ENCODE data around the gene EPB41. TPM values are rescaled to one million over a fixed set of nuclear protein-coding genes. Genes with fewer than 3 reads are reported as not detected.

The EPB41 gene
- total and polyA plus RNA-seq, 2 of the 8 experiments (the other 6 are each of a cell fraction or from before 2014, with no cell fraction given), result 36.7 to 109 TPM

DNA sequence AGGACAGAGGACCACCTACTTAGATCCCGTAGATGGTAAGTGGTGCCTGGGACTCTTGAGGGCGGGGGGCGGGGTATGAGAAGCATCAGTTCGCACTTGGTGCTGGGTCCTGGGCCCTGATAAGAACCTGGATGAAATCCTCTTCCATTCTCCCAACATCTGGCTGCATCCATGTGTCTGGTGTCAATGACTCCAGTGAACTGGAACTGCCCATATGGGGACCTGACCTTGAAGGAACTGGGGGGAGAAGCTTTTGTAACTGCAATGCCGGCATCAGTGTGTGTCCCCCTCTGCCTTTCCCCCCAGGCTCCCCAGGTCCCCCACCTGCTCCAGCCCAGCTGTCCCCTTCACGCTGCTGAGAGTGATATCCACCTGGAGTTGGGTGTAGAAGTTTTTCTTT, 49.7 kb upstream of the EPB41 start:
- no peak overlapping the region for H2BK120ac ChIP-seq (replicated peaks; ENCODE audit: low read depth, low read length)
- peaks cover 0 to 5% (median 0%) of the 10 kb centered on the region in 4 experiments; a peak in 2 of 7 replicates for H3K4me1 ChIP-seq (replicated peaks in 1 of 4; ENCODE audit: control insufficient read depth in 3 of 4, insufficient read depth in 4 of 4, low read length in 3 of 4)
- no peaks in the 10 kb centered on the region for H3K79me2 ChIP-seq (ENCODE audit: control insufficient read depth in 1 of 2, insufficient read depth in 2 of 2, low read length in 2 of 2)
- 86% methylated on average over 5 of the region's 6 CpGs; no CpG with 5 or more reads in 1 of the 2 experiments for WGBS, 2 experiments (ENCODE audit: extremely low coverage in 1 of 2, insufficient coverage in 1 of 2, insufficient read length in 1 of 2, insufficient replicate concordance in 2 of 2, low coverage in 1 of 2, low lambda C conversion rate in 2 of 2, missing lambda C conversion rate in 1 of 2)
- H3K56ac ChIP-seq (replicated peaks; ENCODE audit: insufficient read length, low read depth, low read length), result no peak overlapping the region
- no peak overlapping the region for H2AK5ac ChIP-seq (ENCODE audit: low read depth, low read length)
- FAIRE-seq (no peak), DNase-seq (ENCODE audit: low read depth in 1 of 2, low spot score in 2 of 2) (no peak)
- H3K18ac ChIP-seq (ENCODE audit: extremely low read depth, low read length), result no peak overlapping the region
- H3K14ac ChIP-seq (ENCODE audit: insufficient read length), result no peak overlapping the region
- no peak overlapping the region for H3K27ac ChIP-seq (ENCODE audit: low read depth, low read length)
- H3K79me1 ChIP-seq (ENCODE audit: low read depth, low read length), result no peaks in the 10 kb centered on the region
- H2BK12ac ChIP-seq (ENCODE audit: low read depth, low read length), result no peak overlapping the region
- TF ChIP-seq PHF8 (conservative IDR thresholded peaks at IDR 0.05; ENCODE audit: low read depth, low read length), result no peak
- TF ChIP-seq SIRT6 (IDR thresholded peaks at IDR 0.05; ENCODE audit: low read length), result no peak
- no peak for TF ChIP-seq YY1 (IDR thresholded peaks at IDR 0.05; ENCODE audit: low read depth, low read length)
- no peak for TF ChIP-seq RAD21 (IDR thresholded peaks at IDR 0.05 in 1 of 2, conservative IDR thresholded peaks at IDR 0.05 in 1 of 2; ENCODE audit: low read depth in 2 of 2, low read length in 2 of 2)
- TF ChIP-seq TCF12 (IDR thresholded peaks at IDR 0.05; ENCODE audit: low read depth, low read length), result no peak
- TF ChIP-seq SP1 (IDR thresholded peaks at IDR 0.05; ENCODE audit: low read depth, low read length), result no peak
- TF ChIP-seq KDM5A (IDR thresholded peaks at IDR 0.05; ENCODE audit: low read length), result no peak
- no peak for TF ChIP-seq RXRA (IDR thresholded peaks at IDR 0.05; ENCODE audit: insufficient read depth, low read depth, low read length)
- no peak for TF ChIP-seq NRF1 (IDR thresholded peaks at IDR 0.05; ENCODE audit: low read depth, low read length)
- no peak for TF ChIP-seq ASH2L (IDR thresholded peaks at IDR 0.05; ENCODE audit: low read length)
- TF ChIP-seq EZH2 (IDR thresholded peaks at IDR 0.05; ENCODE audit: low read depth, low read length, severe bottlenecking), result no peak
- TF ChIP-seq, protein P1, sequence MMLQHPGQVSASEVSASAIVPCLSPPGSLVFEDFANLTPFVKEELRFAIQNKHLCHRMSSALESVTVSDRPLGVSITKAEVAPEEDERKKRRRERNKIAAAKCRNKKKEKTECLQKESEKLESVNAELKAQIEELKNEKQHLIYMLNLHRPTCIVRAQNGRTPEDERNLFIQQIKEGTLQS (IDR thresholded peaks at IDR 0.05; ENCODE audit: insufficient read depth, low read depth, low read length), result no peak
- TF ChIP-seq SP2 (IDR thresholded peaks at IDR 0.05; ENCODE audit: low read length), result no peak
- H3K4me3 ChIP-seq (ENCODE audit: extremely low read depth in 1 of 4, insufficient read depth in 2 of 4, low read depth in 3 of 4, low read length in 4 of 4), result no peak overlapping the region
- no peak overlapping the region for H2BK5ac ChIP-seq (ENCODE audit: low read depth, low read length)
- H2AFZ ChIP-seq (ENCODE audit: low read length), result no peak overlapping the region
- no peak overlapping the region for H3K4ac ChIP-seq (replicated peaks; ENCODE audit: insufficient read length, low read depth, low read length)
- no peak overlapping the region for H3K23ac ChIP-seq (ENCODE audit: insufficient read length)
- H2BK20ac ChIP-seq (ENCODE audit: low read length), result no peak overlapping the region
- no peaks in the 10 kb centered on the region for H4K20me1 ChIP-seq (replicated peaks in 1 of 2; ENCODE audit: control insufficient read depth in 1 of 2, insufficient read depth in 2 of 2, low read length in 2 of 2)
- H3K4me2 ChIP-seq (ENCODE audit: insufficient read depth in 1 of 2, low read depth in 2 of 2, low read length in 2 of 2), result no peak overlapping the region
- no peak overlapping the region for H3K9ac ChIP-seq (replicated peaks in 1 of 4; ENCODE audit: extremely low read depth in 1 of 4, low read depth in 3 of 4, low read length in 3 of 4)
- CTCF ChIA-PET (ENCODE audit: partially characterized antibody), result interaction anchor here (7.9 kb wide), 1 partner anchor 12 kb away, joined by 56 read pairs; no protein-coding TSS in a partner anchor
- POLR2A ChIA-PET (ENCODE audit: partially characterized antibody), result interaction anchor here (0.8 kb wide), 1 partner anchor 24 kb away, joined by 3 read pairs; no protein-coding TSS in a partner anchor
- no peak overlapping the region for H4K8ac ChIP-seq (ENCODE audit: extremely low read depth, insufficient read depth, low read length)
- no peak overlapping the region for H4K91ac ChIP-seq (replicated peaks; ENCODE audit: insufficient read length, low read length)
- H3K23me2 ChIP-seq (ENCODE audit: low read depth, low read length), result no peaks in the 10 kb centered on the region
- H2BK15ac ChIP-seq (ENCODE audit: low read length), result no peak overlapping the region
- no peak overlapping the region for H4K5ac ChIP-seq (ENCODE audit: insufficient read length, low read depth, low read length)
- no peaks in the 10 kb centered on the region for H3K36me3 ChIP-seq (ENCODE audit: control insufficient read depth in 2 of 4, insufficient read depth in 4 of 4, low read length in 3 of 4)
- H3K9me3 ChIP-seq (ENCODE audit: insufficient read depth in 2 of 2, low read depth in 1 of 2, low read length in 1 of 2), result no peaks in the 10 kb centered on the region
- H3K27me3 ChIP-seq (replicated peaks in 1 of 4; ENCODE audit: control insufficient read depth in 3 of 4, extremely low read depth in 1 of 4, insufficient read depth in 3 of 4, low read length in 3 of 4), result no peaks in the 10 kb centered on the region
